Esophagus muscularis mucosa (tissue), 4 donors: ENCODE results near the gene ERVW-1. TPM values are rescaled to one million over a fixed set of nuclear protein-coding genes. Genes with fewer than 3 reads are reported as not detected.

Experiments
- DNase-seq: peaks from one replicate; pipeline ENCODE4 v3.0.0-alpha.2; 2017; ENCODE audit errors: extremely low spot score
- H3K27ac ChIP-seq, 4 donors: fragments of 200-600 bp; sonication (generic); replicated peaks in 1 of 4; 1 replicate in 3 of 4; 2 replicates in 1 of 4; pipeline ENCODE4 v1.5.1; 2016 to 2019; ENCODE audit warnings: mild to moderate bottlenecking in 1 of 4
- H3K27me3 ChIP-seq, 4 donors: fragments of 200-600 bp; sonication (generic); one replicate each; pipeline versions ENCODE4 v1.5.1 to v1.6.0; 2016 to 2019
- H3K36me3 ChIP-seq, 4 donors: fragments of 200-600 bp; sonication (generic); one replicate each; pipeline ENCODE4 v1.5.1; 2016 to 2019
- H3K4me1 ChIP-seq, 4 donors: fragments of 200-600 bp; sonication (generic); one replicate each; pipeline ENCODE4 v1.5.1; 2016 to 2019
- H3K4me3 ChIP-seq, 4 donors: fragments of 200-600 bp; sonication (generic); 1 replicate in 2 of 4; 2 replicates in 2 of 4; pipeline ENCODE4 v1.5.1; 2016 to 2019; ENCODE audit warnings: mild to moderate bottlenecking in 4 of 4, moderate library complexity in 1 of 4
- H3K9me3 ChIP-seq, 4 donors: fragments of 200-600 bp; sonication (generic); 1 replicate in 3 of 4; 2 replicates in 1 of 4; pipeline ENCODE4 v1.5.1; 2016 to 2019
- EP300 ChIP-seq: sonication (generic); formaldehyde crosslinking; IDR thresholded peaks from one replicate; pipeline ENCODE4 v1.6.1; 2017; ENCODE audit warnings: antibody characterized with exemption
- POLR2A ChIP-seq: fragments of 450-650 bp; IDR thresholded peaks from one replicate; pipeline ENCODE4 v1.6.1; 2017; ENCODE audit warnings: antibody characterized with exemption, moderate library complexity, mild to moderate bottlenecking, low read depth
- POLR2AphosphoS5 ChIP-seq, 2 donors: sonication (generic); formaldehyde crosslinking; IDR thresholded peaks; one replicate each; pipeline ENCODE4 v1.6.1; 2017; ENCODE audit warnings: antibody characterized with exemption in 2 of 2
- WGBS: methylation state at CpG from one replicate; pipeline ENCODE4 v1.1.5; 2018; 5-methylcytosine and 5-hydroxymethylcytosine counted together
- intact Hi-C: fragments of 100-400 bp; cut with DNase I; formaldehyde crosslinking; loops from one replicate; pipeline ENCODE4 v1.15.1; 2023
- total RNA-seq, 4 donors: library from RNA; depleted of rRNA; stranded (reverse); fragments of >200 nt; gene quantifications; one replicate each; pipeline versions ENCODE4 v1.1.0 to v1.2.1, GENCODE V29; 2016
- TF ChIP-seq, protein P1 (sequence below), 3 experiments: fragments of 200-600 bp in 2 of 3; fragments of 450-650 bp in 1 of 3; sonication (generic) in 2 of 3; IDR thresholded peaks; one replicate each; pipeline ENCODE4 v1.5.1; 2017 to 2019; ENCODE audit warnings: antibody characterized with exemption in 3 of 3, mild to moderate bottlenecking in 2 of 3, moderate library complexity in 1 of 3

The ERVW-1 gene
- total RNA-seq, 4 donors from 2014 or later, result not detected

- intact Hi-C loops, result no loop called here
- no peaks in the 10 kb centered on the region for H3K27me3 ChIP-seq
- H3K9me3 ChIP-seq, result no peaks in the 10 kb centered on the region
- TF ChIP-seq EP300 (no peak), POLR2AphosphoS5 (IDR thresholded peaks at IDR 0.05) (no peak), POLR2A (no peak)
- TF ChIP-seq, protein P1, sequence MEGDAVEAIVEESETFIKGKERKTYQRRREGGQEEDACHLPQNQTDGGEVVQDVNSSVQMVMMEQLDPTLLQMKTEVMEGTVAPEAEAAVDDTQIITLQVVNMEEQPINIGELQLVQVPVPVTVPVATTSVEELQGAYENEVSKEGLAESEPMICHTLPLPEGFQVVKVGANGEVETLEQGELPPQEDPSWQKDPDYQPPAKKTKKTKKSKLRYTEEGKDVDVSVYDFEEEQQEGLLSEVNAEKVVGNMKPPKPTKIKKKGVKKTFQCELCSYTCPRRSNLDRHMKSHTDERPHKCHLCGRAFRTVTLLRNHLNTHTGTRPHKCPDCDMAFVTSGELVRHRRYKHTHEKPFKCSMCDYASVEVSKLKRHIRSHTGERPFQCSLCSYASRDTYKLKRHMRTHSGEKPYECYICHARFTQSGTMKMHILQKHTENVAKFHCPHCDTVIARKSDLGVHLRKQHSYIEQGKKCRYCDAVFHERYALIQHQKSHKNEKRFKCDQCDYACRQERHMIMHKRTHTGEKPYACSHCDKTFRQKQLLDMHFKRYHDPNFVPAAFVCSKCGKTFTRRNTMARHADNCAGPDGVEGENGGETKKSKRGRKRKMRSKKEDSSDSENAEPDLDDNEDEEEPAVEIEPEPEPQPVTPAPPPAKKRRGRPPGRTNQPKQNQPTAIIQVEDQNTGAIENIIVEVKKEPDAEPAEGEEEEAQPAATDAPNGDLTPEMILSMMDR (IDR thresholded peaks at IDR 0.05), result no peak
- H3K4me1 ChIP-seq, result no peaks in the 10 kb centered on the region
- H3K36me3 ChIP-seq, result peaks cover 4 to 60% (median 28%) of the 10 kb centered on the region in 4 donors
- DNase-seq, result no peak
- 76% methylated on average over 3 of the region's 3 CpGs for WGBS
- H3K27ac ChIP-seq, result no peak overlapping the region
- no peak overlapping the region for H3K4me3 ChIP-seq
Measured at GRCh38 chr7:92464515-92464914, 13.2 kb downstream of the ERVW-1 start.

DNA sequence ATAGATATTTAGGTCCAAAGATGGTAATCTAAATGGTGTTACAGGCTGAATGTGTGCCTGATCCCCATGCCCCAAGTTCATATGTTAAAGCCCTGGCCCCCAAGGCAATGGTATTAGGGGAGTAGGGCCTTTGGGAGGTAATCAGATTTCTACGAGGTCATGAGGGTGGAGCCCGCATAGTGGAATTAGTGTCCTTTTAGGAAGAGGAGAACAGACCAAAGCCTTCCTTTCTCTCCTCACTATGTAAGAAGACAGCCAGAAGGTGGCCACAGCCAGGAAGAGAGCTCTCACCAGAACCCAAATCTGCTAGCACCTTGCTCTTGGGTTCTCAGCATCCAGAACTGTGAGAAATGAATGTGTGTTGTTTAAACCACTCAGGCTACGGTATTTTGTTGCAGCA, 15.2 kb downstream of the ERVW-1 start:
- Histone ChIP-seq H3K27ac (no peak overlapping the region), H3K27me3 (no peaks in the 10 kb centered on the region), H3K4me1 (no peaks in the 10 kb centered on the region), H3K4me3 (no peak overlapping the region), H3K9me3 (no peaks in the 10 kb centered on the region), H3K36me3 (peaks cover 8 to 67% (median 31%) of the 10 kb centered on the region in 4 donors)
- no peak for DNase-seq
- TF ChIP-seq, protein P1 (IDR thresholded peaks at IDR 0.05), result no peak
- no peak for TF ChIP-seq POLR2AphosphoS5 (IDR thresholded peaks at IDR 0.05)
- no peak for TF ChIP-seq EP300
- no peak for TF ChIP-seq POLR2A
- WGBS, result 92% methylated on average over 3 of the region's 3 CpGs
- intact Hi-C loops, result no loop called here

DNA sequence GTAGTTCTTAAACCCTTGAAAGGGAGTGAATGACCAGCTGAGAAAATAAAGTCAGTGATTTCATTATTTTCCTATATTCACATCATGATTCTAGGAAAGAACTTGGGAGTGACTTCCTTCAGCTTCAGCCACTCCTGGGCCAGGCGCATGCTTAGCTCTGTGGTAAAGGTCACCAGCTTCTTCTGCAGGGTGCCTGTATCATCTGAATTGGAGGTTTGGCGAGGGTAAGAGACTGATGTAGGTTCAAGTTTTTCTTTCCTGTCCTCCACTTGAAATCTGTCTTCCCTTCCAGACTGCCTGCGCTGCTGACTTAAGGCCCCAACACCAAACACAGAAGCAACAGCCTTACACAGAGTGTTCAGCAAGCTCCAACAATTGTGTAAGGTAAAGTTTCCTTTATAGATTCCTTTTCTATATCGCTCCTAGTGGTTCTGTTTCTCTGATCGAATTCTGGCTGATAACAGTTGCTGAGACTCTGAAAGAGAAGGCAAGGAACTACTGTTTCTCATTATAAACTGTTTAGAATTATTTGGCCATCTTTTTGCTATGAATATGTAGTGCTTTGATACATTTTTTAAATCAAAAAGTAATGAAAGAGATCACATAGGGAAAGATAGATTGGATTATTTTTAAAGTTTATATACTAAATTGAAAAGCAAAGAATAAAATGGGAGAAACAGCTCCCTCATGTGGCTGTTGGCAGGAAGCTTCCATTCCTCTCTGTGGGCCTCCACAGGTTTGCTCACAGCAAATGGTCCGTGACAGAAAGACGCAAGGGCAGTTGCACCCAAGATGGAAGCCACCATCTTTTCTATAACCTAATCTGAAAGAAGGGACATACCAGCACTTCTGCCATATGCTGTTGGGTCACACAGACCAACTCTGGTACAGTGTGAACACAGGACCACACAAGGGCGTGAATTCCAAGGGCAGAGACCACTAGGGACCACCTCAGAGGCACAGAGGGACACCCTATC, 16.4 kb downstream of the ERVW-1 start:
- intact Hi-C loops, result no loop called here
- no peak for TF ChIP-seq POLR2A
- TF ChIP-seq, protein P1 (IDR thresholded peaks at IDR 0.05), result peak in 2 of 3 experiments; percentile 35 to 57
- no peaks in the 10 kb centered on the region for H3K4me1 ChIP-seq
- no peak overlapping the region for H3K27ac ChIP-seq
- no peak for DNase-seq
- no peak overlapping the region for H3K4me3 ChIP-seq
- peaks cover 16 to 69% (median 37%) of the 10 kb centered on the region in 4 donors for H3K36me3 ChIP-seq
- H3K9me3 ChIP-seq, result no peaks in the 10 kb centered on the region
- 67% methylated on average over 8 of the region's 8 CpGs for WGBS
- no peaks in the 10 kb centered on the region for H3K27me3 ChIP-seq

DNA sequence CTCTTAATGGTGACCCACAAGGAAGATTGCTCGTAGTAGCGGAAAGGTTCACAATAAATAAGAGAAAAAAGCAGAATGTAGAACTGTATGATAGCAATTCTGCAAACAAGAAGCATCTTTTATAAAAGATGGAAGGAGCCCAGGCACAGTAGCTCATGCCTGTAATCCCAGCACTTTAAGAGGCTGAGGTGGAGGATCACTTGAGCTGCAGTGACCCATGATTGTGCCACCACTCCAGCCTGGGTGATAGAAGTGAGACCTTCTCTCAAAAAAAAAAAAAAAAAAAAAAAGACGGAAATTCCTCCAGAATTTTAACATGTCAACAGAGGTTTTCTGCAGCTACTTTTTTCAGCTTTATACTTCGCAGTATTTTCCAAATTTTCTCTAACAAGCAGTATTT, 17.2 kb downstream of the ERVW-1 start:
- Histone ChIP-seq H3K27ac (no peak overlapping the region), H3K4me1 (no peaks in the 10 kb centered on the region), H3K4me3 (no peak overlapping the region), H3K36me3 (peaks cover 19 to 69% (median 42%) of the 10 kb centered on the region in 4 donors), H3K9me3 (no peaks in the 10 kb centered on the region), H3K27me3 (no peaks in the 10 kb centered on the region)
- WGBS, result 84% methylated on average over 4 of the region's 4 CpGs
- DNase-seq, result no peak
- TF ChIP-seq, protein P1 (IDR thresholded peaks at IDR 0.05), result no peak
- TF ChIP-seq POLR2A (no peak), POLR2AphosphoS5 (IDR thresholded peaks at IDR 0.05) (no peak)
- intact Hi-C loops, result no loop called here
